K562 (cell line): ENCODE data around the gene CALU. TPM values are rescaled to one million over a fixed set of nuclear protein-coding genes. Genes with fewer than 3 reads are reported as not detected.

Experiments
- CHD4 ChIP-seq: fragments of 200-600 bp; sonication (generic); IDR thresholded peaks from 3 replicates; pipeline ENCODE4 v1.6.1; 2012; ENCODE audit warnings: low read depth, mild to moderate bottlenecking, mixed read lengths, low read length, inconsistent platforms; ENCODE audit not compliant: insufficient read depth, insufficient replicate concordance, poor library complexity, severe bottlenecking
- CREM ChIP-seq: IDR thresholded peaks from 2 replicates; pipeline ENCODE4 v1.6.1; 2014; ENCODE audit warnings: antibody characterized with exemption, low read depth
- DEAF1 ChIP-seq: fragments of 450-650 bp; formaldehyde crosslinking; IDR thresholded peaks from 2 replicates; pipeline ENCODE4 v1.4.0; 2020; ENCODE audit warnings: mild to moderate bottlenecking, moderate library complexity
- DIDO1 ChIP-seq: fragments of 450-650 bp; IDR thresholded peaks from 2 replicates; pipeline ENCODE4 v1.6.1; 2016; ENCODE audit warnings: low read depth, missing biosample characterization, missing genetic modification characterization
- DLX4 ChIP-seq: fragments of 250-450 bp; sonication (Bioruptor Pico); IDR thresholded peaks from 2 replicates; pipeline ENCODE4 v1.6.1; 2021; ENCODE audit warnings: mild to moderate bottlenecking
- MBD2 ChIP-seq: sonication (generic); IDR thresholded peaks from 2 replicates; pipeline ENCODE4 v1.6.1; 2016; ENCODE audit warnings: low read depth, borderline replicate concordance
- PHF21A ChIP-seq: fragments of 450-650 bp; IDR thresholded peaks from 2 replicates; pipeline ENCODE4 v1.6.1; 2017; ENCODE audit warnings: low read depth, borderline replicate concordance
- SMAD2 ChIP-seq: fragments of 150-350 bp; IDR thresholded peaks from 2 replicates; pipeline ENCODE4 v1.6.1; 2014; ENCODE audit warnings: low read depth, mild to moderate bottlenecking, low read length
- USF2 ChIP-seq: sonication (generic); formaldehyde crosslinking; IDR thresholded peaks from 2 replicates; pipeline ENCODE4 v1.5.0; 2020; ENCODE audit warnings: missing genetic modification reagents
- ZNF512 ChIP-seq: IDR thresholded peaks from 2 replicates; pipeline ENCODE4 v1.6.1; 2016; ENCODE audit warnings: missing genetic modification characterization, missing compliant biosample characterization
- ZNF551 ChIP-seq: fragments of 250-450 bp; sonication (Bioruptor Pico); IDR thresholded peaks from 2 replicates; pipeline ENCODE4 v1.5.0; 2021; ENCODE audit warnings: mild to moderate bottlenecking, moderate library complexity
- ZNF785 ChIP-seq: fragments of 250-450 bp; sonication (Bioruptor Pico); IDR thresholded peaks from 2 replicates; pipeline ENCODE4 v1.4.0; 2020; ENCODE audit warnings: mild to moderate bottlenecking
- polyA plus RNA-seq, 8 experiments: library from polyadenylated mRNA; depleted of rRNA in 4 of 8; stranded (reverse) in 5 of 8; unstranded in 3 of 8; fragments of >200 nt; fragmentation: Nextera tagmentation in 2 of 8; fragmentation: Illumina TruSeq in 1 of 8; extraction: Ambion mirVana in 2 of 8; extraction: Trizol in 1 of 8; gene quantifications; 2 replicates each; pipeline versions ENCODE4 v1.2.1 to v1.2.3, GENCODE V29; 2011 to 2014; ENCODE audit warnings: inconsistent platforms in 1 of 8, missing spikeins in 1 of 8
- total RNA-seq, 7 experiments: library from RNA; depleted of rRNA in 6 of 7; stranded (reverse); fragments of >200 nt in 6 of 7; fragmentation: Illumina TruSeq in 2 of 7; extraction: Trizol in 2 of 7; gene quantifications; 2 replicates each; pipeline versions ENCODE4 v1.2.1 to v1.2.3, GENCODE V29; 2011 to 2021; ENCODE audit warnings: low replicate concordance in 1 of 7
- TF ChIP-seq, protein P1 (sequence below): fragments of 250-450 bp; sonication (Bioruptor Pico); IDR thresholded peaks from 2 replicates; pipeline ENCODE4 v1.4.0; 2020
- TF ChIP-seq, protein P2 (sequence below): fragments of 150-350 bp; conservative IDR thresholded peaks from 2 replicates; pipeline ENCODE4 v1.6.1; 2014; ENCODE audit warnings: low read length

The CALU gene
- total and polyA plus RNA-seq, 9 of the 15 experiments (the other 6 are each of a cell fraction or from before 2014, with no cell fraction given) = 166 to 286 (median 215) TPM

- TF ChIP-seq, protein P1, sequence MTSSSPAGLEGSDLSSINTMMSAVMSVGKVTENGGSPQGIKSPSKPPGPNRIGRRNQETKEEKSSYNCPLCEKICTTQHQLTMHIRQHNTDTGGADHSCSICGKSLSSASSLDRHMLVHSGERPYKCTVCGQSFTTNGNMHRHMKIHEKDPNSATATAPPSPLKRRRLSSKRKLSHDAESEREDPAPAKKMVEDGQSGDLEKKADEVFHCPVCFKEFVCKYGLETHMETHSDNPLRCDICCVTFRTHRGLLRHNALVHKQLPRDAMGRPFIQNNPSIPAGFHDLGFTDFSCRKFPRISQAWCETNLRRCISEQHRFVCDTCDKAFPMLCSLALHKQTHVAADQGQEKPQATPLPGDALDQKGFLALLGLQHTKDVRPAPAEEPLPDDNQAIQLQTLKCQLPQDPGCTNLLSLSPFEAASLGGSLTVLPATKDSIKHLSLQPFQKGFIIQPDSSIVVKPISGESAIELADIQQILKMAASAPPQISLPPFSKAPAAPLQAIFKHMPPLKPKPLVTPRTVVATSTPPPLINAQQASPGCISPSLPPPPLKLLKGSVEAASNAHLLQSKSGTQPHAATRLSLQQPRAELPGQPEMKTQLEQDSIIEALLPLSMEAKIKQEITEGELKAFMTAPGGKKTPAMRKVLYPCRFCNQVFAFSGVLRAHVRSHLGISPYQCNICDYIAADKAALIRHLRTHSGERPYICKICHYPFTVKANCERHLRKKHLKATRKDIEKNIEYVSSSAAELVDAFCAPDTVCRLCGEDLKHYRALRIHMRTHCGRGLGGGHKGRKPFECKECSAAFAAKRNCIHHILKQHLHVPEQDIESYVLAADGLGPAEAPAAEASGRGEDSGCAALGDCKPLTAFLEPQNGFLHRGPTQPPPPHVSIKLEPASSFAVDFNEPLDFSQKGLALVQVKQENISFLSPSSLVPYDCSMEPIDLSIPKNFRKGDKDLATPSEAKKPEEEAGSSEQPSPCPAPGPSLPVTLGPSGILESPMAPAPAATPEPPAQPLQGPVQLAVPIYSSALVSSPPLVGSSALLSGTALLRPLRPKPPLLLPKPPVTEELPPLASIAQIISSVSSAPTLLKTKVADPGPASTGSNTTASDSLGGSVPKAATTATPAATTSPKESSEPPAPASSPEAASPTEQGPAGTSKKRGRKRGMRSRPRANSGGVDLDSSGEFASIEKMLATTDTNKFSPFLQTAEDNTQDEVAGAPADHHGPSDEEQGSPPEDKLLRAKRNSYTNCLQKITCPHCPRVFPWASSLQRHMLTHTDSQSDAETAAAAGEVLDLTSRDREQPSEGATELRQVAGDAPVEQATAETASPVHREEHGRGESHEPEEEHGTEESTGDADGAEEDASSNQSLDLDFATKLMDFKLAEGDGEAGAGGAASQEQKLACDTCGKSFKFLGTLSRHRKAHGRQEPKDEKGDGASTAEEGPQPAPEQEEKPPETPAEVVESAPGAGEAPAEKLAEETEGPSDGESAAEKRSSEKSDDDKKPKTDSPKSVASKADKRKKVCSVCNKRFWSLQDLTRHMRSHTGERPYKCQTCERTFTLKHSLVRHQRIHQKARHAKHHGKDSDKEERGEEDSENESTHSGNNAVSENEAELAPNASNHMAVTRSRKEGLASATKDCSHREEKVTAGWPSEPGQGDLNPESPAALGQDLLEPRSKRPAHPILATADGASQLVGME (CRISPR knock-in tag) = peak; percentile 97
- TF ChIP-seq ZNF785 (CRISPR knock-in tag) (no peak), DEAF1 (CRISPR knock-in tag) (no peak), DLX4 (no peak), USF2 (no peak), DIDO1 (tag) (no peak; the same call in 1 of the 2 replicates), CHD4 (no peak), ZNF551 (CRISPR knock-in tag) (no peak), PHF21A (peak; percentile 92), CREM (peak; percentile 87), ZNF512 (tag) (no peak), SMAD2 (no peak), MBD2 (no peak)
- TF ChIP-seq, protein P2, sequence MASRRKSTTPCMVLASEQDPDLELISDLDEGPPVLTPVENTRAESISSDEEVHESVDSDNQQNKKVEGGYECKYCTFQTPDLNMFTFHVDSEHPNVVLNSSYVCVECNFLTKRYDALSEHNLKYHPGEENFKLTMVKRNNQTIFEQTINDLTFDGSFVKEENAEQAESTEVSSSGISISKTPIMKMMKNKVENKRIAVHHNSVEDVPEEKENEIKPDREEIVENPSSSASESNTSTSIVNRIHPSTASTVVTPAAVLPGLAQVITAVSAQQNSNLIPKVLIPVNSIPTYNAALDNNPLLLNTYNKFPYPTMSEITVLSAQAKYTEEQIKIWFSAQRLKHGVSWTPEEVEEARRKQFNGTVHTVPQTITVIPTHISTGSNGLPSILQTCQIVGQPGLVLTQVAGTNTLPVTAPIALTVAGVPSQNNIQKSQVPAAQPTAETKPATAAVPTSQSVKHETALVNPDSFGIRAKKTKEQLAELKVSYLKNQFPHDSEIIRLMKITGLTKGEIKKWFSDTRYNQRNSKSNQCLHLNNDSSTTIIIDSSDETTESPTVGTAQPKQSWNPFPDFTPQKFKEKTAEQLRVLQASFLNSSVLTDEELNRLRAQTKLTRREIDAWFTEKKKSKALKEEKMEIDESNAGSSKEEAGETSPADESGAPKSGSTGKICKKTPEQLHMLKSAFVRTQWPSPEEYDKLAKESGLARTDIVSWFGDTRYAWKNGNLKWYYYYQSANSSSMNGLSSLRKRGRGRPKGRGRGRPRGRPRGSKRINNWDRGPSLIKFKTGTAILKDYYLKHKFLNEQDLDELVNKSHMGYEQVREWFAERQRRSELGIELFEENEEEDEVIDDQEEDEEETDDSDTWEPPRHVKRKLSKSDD = peak; percentile 78
Observed at GRCh38 chr7:128783143-128783861, 44.1 kb downstream of the CALU start (continued).
